Activated CD4-positive, alpha-beta T cell treated with anti-CD3 and anti-CD28 coated beads, Interleukin-2, Interleukin-4, amounts not matched to agents 100 ng/mL and 50 ng/mL, durations not matched to agents 16 hours and 8 hours (primary cell): ENCODE measurements around the gene ACER3.
A peak's percentile ranks its signal among the peaks of the same experiment; 100 is the strongest.
"Not testable (repeated sequence)": the region's sequence is repeated elsewhere in the genome, so short reads cannot be mapped to it uniquely, and the experiment has no call there.

Experiments used
- DNase-seq: peaks from one replicate; pipeline ENCODE4 v3.0.0-alpha.2; 2020; ENCODE audit warnings: low spot score

The ACER3 gene

DNA sequence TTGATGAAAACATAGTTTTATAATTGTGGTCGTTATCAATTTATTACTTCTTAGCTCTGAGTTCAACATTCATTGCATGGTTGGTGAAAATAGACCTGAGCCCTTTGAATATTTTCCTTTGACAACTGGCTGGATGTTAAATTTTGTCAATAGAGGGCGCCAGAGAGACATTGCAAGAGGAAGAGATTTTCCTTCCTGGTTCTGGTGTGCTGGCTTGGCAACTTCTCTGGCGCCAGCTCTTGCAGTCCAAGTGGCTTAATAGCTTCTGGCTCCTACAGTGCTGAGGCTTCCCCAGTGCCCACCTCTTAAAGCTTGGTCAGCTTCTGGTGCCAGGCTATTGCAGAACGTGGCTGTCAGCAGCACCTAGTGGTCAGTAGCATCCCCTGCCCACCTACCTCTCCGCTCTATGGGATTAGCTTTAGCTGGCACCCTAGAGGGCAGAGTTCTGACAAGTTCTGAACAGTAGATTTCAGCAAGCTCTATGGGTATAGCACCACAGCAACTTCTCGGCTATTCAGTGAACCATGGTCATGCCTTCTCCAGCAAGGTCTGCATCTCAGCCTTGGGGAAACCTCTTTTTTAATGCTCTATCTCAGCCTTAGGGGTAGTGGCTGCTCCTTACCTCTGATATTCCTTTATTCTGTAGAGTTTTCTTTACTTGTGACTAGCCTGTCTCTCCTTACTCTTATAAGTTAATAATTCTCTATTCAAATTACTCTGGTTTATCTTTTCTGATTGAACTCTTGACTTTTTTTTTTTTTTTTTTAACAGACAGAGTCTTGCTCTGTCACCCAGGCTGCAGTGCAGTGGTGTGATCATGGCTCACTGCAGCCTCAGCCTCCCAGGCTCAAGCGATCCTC lies 59.4 kb downstream of the ACER3 start:
- DNase-seq: peak; percentile 83

GRCh38 chr11:76927160-76927559 lies 66.4 kb downstream of the ACER3 start:
- DNase-seq: no peak

GRCh38 chr11:76935042-76935441 lies 74.3 kb downstream of the ACER3 start:
- no peak for DNase-seq

GRCh38 chr11:76939219-76939631 lies 78.5 kb downstream of the ACER3 start:
- DNase-seq: no peak

DNA sequence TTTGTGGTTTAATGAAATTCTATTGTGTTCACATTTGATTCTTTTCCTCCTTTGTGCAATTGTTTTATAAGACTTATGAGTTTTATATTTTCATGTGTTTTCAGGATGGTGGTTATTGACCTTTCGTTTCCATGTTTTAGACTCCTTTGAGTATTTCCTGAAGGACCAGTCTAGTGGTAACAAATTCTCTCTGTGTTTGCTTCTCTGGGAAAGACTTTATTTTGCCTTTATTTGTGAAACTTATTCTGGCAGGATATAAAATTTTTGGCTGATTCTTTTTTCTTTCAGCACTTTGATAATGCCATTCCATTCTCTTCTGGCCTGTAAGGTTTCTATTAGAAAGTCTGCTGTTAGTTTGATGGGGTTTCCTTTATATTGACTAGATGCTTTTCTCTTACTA lies 83.5 kb downstream of the ACER3 start:
- DNase-seq: no peak

GRCh38 chr11:76946223-76946622 lies 85.5 kb downstream of the ACER3 start:
- no peak for DNase-seq

DNA sequence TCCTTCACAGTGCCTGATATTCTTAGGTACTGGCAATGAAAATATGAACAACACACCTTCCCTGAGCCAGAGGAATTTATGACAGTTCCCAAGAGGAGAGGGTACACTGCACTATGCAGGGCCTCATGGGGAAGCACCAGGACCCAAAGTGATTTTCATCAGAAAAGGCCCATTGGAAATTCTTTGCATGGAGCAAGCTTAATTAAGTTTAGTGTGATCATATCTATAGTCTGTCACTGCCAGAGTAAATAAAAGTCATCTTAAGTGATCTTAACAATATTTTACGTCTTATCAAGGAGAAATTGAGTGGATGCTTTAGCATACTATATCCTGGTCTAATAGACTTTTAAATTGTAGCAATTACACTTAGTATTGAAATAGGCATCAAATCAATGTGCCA lies 86.5 kb downstream of the ACER3 start:
- no peak for DNase-seq

GRCh38 chr11:76947800-76948199 lies 87.1 kb downstream of the ACER3 start:
- DNase-seq: no peak

DNA sequence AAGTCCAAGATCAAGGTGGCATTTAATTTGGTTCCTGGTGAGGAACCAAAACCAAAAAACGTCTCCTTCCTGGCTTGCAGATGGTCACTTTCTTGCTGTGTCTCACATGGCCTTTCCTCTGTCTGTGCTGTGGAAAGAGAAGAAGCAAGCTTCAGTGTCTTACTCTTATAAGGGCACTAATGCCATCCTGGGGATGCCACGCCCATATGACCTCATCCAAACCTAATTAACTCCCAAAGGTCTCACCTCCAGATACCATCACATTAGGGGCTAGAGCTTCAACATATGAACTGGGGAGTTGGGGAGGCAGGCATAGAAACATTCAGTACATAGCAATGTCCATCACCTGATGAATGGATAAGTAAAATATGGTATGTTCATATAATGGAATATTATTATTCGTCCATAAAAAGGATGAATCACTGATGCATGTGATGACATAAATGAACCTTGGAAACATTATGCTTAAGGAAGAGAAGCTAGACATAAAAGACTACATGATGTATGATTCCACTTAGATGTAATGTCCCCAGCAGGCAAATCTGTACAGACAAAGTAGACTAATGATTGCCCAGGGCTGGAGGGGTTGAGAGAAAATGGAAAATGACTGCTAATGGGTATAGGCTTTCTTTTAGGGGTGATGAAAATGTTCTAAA lies 94.9 kb downstream of the ACER3 start:
- no peak for DNase-seq

DNA sequence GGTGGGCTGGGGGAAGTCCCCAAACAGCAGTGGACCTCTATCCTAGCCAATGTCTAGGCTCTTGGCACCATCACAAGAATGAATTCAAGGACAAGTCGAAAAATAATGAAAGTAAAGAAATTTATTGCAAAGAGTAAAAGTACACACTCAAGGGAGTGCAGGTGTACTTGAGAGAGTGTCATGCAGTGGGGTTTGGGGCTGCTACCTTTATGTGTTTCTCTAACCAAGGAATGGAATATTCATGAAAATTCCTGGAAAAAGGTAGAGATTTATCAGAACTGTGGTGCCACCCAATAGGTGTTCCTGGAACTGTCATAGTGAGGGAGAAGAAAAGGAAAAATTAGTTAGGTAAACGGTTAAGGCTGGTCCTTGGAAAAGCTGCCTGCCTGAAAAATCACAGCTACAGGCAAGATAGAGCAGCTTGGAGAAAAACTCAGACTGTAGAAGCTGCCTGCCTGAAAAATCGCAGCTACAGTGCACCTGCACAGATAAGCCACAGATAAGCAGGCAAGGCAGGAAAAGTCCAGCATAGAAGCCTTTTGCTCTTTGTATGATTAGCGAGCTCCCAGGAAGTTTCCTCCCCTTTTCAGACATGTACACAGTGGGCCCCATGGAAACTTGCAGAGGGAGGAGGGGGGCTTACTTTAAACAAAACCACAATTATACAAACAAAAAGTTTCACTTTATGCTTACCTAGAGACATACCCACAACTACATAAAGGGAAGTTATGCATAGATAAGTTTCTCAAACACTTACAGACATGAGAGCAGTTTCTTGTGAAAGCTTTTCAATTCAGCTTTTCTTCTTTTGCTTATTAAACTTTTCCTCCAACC lies 102.1 kb downstream of the ACER3 start:
- DNase-seq: no peak

- not testable (repeated sequence) for DNase-seq
Measured at GRCh38 chr11:76963417-76964168, 102.9 kb downstream of the ACER3 start.

DNA sequence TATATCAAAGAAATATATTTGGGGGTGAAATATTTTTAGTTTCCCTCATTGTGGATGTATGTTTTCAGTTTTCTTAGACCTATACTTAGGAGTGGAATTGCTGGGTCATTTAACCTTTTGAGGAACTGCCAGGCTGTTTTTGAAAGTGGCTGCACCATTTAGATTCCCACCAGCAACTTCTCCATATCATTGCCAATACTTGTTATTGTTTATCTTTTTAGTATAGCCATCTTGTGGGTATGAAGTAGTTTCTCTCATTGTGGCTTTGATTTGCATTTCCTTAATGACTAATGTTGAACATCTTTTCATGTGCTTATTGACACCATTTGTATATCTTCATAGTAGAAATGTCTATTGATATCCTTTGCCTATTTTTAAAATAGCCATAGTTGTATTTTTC lies 111.3 kb downstream of the ACER3 start:
- DNase-seq: no peak

DNA sequence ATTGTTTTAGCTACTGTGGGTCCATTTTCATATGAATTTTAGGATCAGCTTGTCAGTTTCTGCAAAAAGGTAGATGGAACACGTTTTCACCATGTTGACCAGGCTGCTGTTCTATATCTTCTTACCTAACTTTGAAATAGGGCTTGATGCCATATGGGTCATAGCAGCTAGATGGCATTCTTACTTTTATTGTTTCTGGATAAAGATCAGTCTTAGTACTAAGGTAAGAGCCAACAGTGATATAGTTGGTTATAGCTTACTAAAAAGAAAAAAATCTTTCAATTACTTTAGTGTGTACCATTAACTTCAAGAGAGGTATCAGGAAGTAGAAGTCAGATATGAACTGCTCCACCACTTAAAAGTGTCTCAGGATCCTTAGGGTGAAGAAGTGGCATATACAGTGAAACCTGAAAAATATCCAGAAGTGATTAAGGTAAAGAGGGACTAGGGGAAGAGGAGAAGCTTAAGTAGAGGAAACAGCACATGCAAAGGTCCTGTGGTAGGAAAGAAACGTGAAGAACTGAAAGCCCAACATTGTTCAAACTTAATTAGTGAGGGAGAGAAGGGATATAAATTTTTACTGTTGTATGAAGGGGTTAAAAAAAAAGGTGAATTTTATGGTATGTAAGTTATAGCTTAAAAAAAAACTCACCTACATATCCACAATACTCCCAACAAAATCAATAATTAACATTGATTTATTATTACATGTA lies 113.6 kb downstream of the ACER3 start:
- DNase-seq: no peak

GRCh38 chr11:76975513-76975912 lies 114.8 kb downstream of the ACER3 start:
- no peak for DNase-seq

GRCh38 chr11:76977791-76978190 lies 117.1 kb downstream of the ACER3 start:
- no peak for DNase-seq

GRCh38 chr11:76978239-76978638 lies 117.5 kb downstream of the ACER3 start:
- no peak for DNase-seq

DNA sequence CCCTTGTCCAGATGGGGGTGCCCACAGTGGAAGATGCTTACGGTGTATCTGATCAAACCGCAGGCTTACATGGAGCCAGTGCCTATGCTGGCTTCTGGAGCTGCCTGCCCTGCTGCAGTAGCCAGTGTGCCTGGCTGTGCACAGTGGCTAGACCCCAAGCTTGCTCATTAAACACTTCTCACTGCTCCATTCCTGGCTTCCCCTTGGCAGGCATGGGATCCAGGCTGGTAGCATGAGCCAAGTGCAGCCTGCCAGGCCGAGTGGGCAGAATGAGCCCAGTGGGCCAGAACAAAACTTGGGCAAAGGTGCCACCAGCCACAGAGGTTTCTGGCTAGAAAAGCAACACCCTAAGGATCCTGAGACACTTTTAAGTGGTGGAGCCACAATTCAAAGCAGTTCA lies 118.1 kb downstream of the ACER3 start:
- DNase-seq: no peak

DNA sequence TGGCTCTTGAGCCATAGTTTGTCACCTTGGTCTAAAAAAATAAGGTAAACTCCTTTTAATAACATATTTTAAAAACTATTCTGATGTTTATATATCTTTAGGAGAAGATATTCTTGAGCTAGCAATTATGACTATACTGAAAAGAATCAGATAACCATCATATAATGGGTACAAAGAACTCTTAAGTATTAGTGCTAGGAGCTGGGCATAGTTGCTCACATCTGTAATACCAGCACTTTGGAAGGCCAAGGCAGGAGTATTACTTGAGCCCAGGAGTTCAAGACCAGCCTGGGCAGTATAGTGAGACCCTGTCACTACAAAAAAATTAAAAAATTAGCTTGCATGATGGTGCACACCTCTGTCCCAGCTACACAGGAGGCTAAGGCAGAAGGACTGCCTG lies 119.5 kb downstream of the ACER3 start:
- DNase-seq: no peak

DNA sequence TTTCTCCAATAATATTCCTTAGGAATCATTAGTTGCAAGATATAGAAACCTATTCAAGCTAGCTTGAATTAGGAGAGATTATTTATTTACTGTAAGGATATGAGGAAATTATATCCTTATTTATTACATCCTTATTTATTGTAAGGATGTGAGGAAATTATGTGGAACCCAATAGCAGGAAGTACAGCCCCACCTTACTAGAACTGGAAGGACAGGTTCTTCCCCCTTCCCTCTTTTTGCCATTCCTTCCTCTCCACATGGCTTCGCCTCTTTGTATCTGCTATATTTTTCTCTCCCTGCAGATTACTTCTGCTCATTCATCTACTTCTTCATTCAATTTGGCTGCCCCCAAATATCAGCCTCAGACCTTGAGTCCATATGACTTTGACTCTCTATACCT lies 124.0 kb downstream of the ACER3 start:
- DNase-seq: no peak

DNA sequence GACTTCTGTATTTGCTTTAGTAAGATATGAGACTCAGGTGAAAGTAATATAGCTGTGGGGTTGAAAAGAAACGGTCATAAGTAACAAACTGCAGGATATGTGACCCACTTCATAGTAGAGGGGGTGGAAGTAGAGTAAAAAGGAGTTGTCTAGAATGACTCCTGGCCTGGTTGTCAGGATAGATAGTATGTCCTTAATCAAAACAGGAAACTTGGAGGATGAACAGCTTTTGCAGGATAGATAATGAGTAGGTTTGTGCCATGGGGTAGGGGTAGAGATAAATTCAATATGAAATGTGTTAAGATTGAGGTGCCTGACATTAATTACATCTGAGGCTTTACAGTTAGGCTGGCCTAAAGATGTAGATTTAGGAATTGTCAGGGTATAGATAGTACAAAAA lies 126.5 kb downstream of the ACER3 start:
- no peak for DNase-seq

DNA sequence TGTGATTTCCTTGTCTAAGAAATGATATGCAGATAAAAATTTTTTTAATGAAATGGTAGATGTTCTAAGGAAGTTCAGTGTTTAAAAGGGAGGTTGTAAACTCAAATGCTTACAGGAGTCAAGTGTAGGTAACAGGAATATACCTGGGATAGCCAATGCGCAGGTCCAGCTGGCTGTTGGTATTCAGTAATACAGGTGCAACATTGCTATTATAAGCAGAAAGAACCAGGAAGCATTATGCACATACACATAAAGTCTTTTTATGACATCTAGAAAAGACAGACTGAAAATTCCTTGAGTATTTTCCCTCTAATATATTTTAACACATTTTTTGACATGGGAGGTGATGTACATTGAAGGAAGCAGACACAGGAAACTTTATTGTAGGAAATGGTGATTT lies 129.9 kb downstream of the ACER3 start:
- DNase-seq: no peak
